WERI-Rb-1 (cell line): ENCODE data around the gene SLC24A3.

Experiments used
- DNase-seq: peaks from one replicate; pipeline ENCODE4 v3.0.0-alpha.2; 2020
- H3K27ac ChIP-seq: fragments of 250-450 bp; sonication (Bioruptor Pico); 2 replicates; pipeline ENCODE4 v1.5.1; 2020; ENCODE audit warnings: mild to moderate bottlenecking, moderate library complexity
- H3K27me3 ChIP-seq: fragments of 250-450 bp; sonication (Bioruptor Pico); 2 replicates; pipeline ENCODE4 v1.5.1; 2021; ENCODE audit warnings: mild to moderate bottlenecking, low read depth, moderate library complexity; ENCODE audit not compliant: insufficient read depth, severe bottlenecking
- H3K36me3 ChIP-seq: fragments of 250-450 bp; sonication (Bioruptor Pico); 2 replicates; pipeline ENCODE4 v1.5.1; 2020; ENCODE audit warnings: mild to moderate bottlenecking, moderate library complexity
- H3K4me3 ChIP-seq: 2 replicates; pipeline ENCODE4 v1.5.1; 2011; ENCODE audit warnings: low read depth, mild to moderate bottlenecking, control low read depth, low read length
- H3K9me3 ChIP-seq: fragments of 250-450 bp; sonication (Bioruptor Pico); 2 replicates; pipeline ENCODE4 v1.5.1; 2021; ENCODE audit warnings: mild to moderate bottlenecking, moderate library complexity; ENCODE audit not compliant: severe bottlenecking
- CTCF ChIP-seq: IDR thresholded peaks from 2 replicates; pipeline ENCODE4 v1.5.1; 2011; ENCODE audit warnings: low read depth, mild to moderate bottlenecking, control low read depth, inconsistent platforms, low read length

Gene SLC24A3

GRCh38 chr20:19308146-19308545 is 95.7 kb downstream of the SLC24A3 start:
- TF ChIP-seq CTCF: no peak
- no peak for DNase-seq

GRCh38 chr20:19310541-19310940 is 98.1 kb downstream of the SLC24A3 start:
- Histone ChIP-seq H3K36me3 (no peaks in the 10 kb centered on the region), H3K9me3 (no peaks in the 10 kb centered on the region), H3K4me3 (no peak overlapping the region), H3K27ac (no peak overlapping the region), H3K27me3 (peaks cover 38% of the 10 kb centered on the region)
- DNase-seq: no peak
- no peak for TF ChIP-seq CTCF

More at GRCh38 chr20:19308146-19308545, 95.7 kb downstream of the SLC24A3 start:
- peaks cover 45% of the 10 kb centered on the region for H3K27me3 ChIP-seq
- H3K4me3 ChIP-seq: no peak overlapping the region
- H3K27ac ChIP-seq: no peak overlapping the region
- H3K9me3 ChIP-seq: no peaks in the 10 kb centered on the region
- H3K36me3 ChIP-seq: no peaks in the 10 kb centered on the region

- H3K36me3 ChIP-seq: no peaks in the 10 kb centered on the region
- H3K4me3 ChIP-seq: no peak overlapping the region
- DNase-seq: no peak
- no peak overlapping the region for H3K27ac ChIP-seq
- TF ChIP-seq CTCF: no peak
- H3K27me3 ChIP-seq: peaks cover 45% of the 10 kb centered on the region
- no peaks in the 10 kb centered on the region for H3K9me3 ChIP-seq
Observed at GRCh38 chr20:19313342-19314069, 101.1 kb downstream of the SLC24A3 start.

- H3K27ac ChIP-seq: no peak overlapping the region
Observed at GRCh38 chr20:19314621-19315020, 102.2 kb downstream of the SLC24A3 start.

GRCh38 chr20:19317237-19318069 is 105.0 kb downstream of the SLC24A3 start:
- Histone ChIP-seq H3K4me3 (no peak overlapping the region), H3K9me3 (no peaks in the 10 kb centered on the region), H3K36me3 (no peaks in the 10 kb centered on the region), H3K27me3 (peaks cover 45% of the 10 kb centered on the region), H3K27ac (no peak overlapping the region)
- no peak for DNase-seq
- no peak for TF ChIP-seq CTCF

More at GRCh38 chr20:19314621-19315020, 102.2 kb downstream of the SLC24A3 start:
- DNase-seq: no peak
- H3K36me3 ChIP-seq: no peaks in the 10 kb centered on the region
- H3K4me3 ChIP-seq: no peak overlapping the region
- H3K9me3 ChIP-seq: no peaks in the 10 kb centered on the region
- TF ChIP-seq CTCF: no peak
- H3K27me3 ChIP-seq: peaks cover 48% of the 10 kb centered on the region
